Upper lobe of left lung (tissue), 6 donors: ENCODE results near the gene ARF3. TPM values are rescaled to one million over a fixed set of nuclear protein-coding genes. Genes with fewer than 3 reads are reported as not detected.

ENCODE experiments used
- ATAC-seq, 2 donors: fragments of 200-7000 bp; cut with Tn5 transposase; one replicate each; pipeline ENCODE4 v1.9.1; 2022; ENCODE audit warnings: mild to moderate bottlenecking in 2 of 2, moderate library complexity in 2 of 2; ENCODE audit not compliant: low FRiP score in 2 of 2
- DNase-seq, 2 donors: peaks; one replicate each; pipeline ENCODE4 v3.0.0-alpha.2; 2019 to 2020
- H3K27ac ChIP-seq, 4 donors: fragments of 200-600 bp; sonication (generic); one replicate each; pipeline ENCODE4 v1.5.1; 2016 to 2019
- H3K27me3 ChIP-seq, 4 donors: fragments of 200-600 bp; sonication (generic); one replicate each; pipeline ENCODE4 v1.5.1; 2017 to 2019
- H3K36me3 ChIP-seq, 4 donors: fragments of 200-600 bp; sonication (generic); one replicate each; pipeline ENCODE4 v1.5.1; 2016 to 2019
- H3K4me1 ChIP-seq, 4 donors: fragments of 200-600 bp; sonication (generic); one replicate each; pipeline ENCODE4 v1.5.1; 2018 to 2019
- H3K4me3 ChIP-seq, 4 donors: fragments of 200-600 bp; sonication (generic); one replicate each; pipeline ENCODE4 v1.5.1; 2017 to 2019; ENCODE audit warnings: mild to moderate bottlenecking in 2 of 4, moderate library complexity in 1 of 4
- H3K9me3 ChIP-seq, 4 donors: fragments of 200-600 bp; sonication (generic); one replicate each; pipeline ENCODE4 v1.5.1; 2018 to 2019
- CTCF ChIP-seq, 6 experiments: fragments of 450-650 bp in 4 of 6; fragments of 200-600 bp in 2 of 6; sonication (generic) in 2 of 6; IDR thresholded peaks; one replicate each; pipeline ENCODE4 v1.5.1; 2016 to 2019; ENCODE audit warnings: antibody characterized with exemption in 6 of 6
- EP300 ChIP-seq, 4 donors: sonication (generic); formaldehyde crosslinking; IDR thresholded peaks; one replicate each; pipeline ENCODE4 v1.5.1; 2017; ENCODE audit warnings: antibody characterized with exemption in 4 of 4, control low read depth in 2 of 4
- POLR2A ChIP-seq, 4 donors: fragments of 450-650 bp; IDR thresholded peaks; one replicate each; pipeline ENCODE4 v1.5.1; 2016 to 2017; ENCODE audit warnings: antibody characterized with exemption in 4 of 4, mild to moderate bottlenecking in 2 of 4
- POLR2AphosphoS5 ChIP-seq, 2 donors: sonication (generic); formaldehyde crosslinking; IDR thresholded peaks; one replicate each; pipeline ENCODE4 v1.5.1; 2017; ENCODE audit warnings: antibody characterized with exemption in 2 of 2
- WGBS, 2 donors: methylation state at CpG; one replicate each; pipeline ENCODE4 v1.1.5; 2017 to 2018; 5-methylcytosine and 5-hydroxymethylcytosine counted together
- total RNA-seq, 6 donors: library from RNA; depleted of rRNA in 4 of 6; stranded (reverse); fragments of >200 nt in 4 of 6; gene quantifications; one replicate each; pipeline versions ENCODE4 v1.1.0 to v1.2.1, GENCODE V29; 2016 to 2021
- donor health status: DM: no; HTN: no; CAD: no; lungs with moderate emphysema.
- donor health status: DM: no; HTN: yes; CAD: no; lungs with severe emphysema.

The ARF3 gene
- total RNA-seq, 6 donors from 2014 or later, result 67.4 to 178 (median 99.2) TPM

GRCh38 chr12:48907245-48907644 is 50.0 kb downstream of the ARF3 start:
- no peaks in the 10 kb centered on the region for H3K36me3 ChIP-seq
- no peaks in the 10 kb centered on the region for H3K27me3 ChIP-seq
- DNase-seq (no peak), ATAC-seq (no peak)
- no peak for TF ChIP-seq POLR2A (IDR thresholded peaks at IDR 0.05)
- no peak for TF ChIP-seq CTCF (IDR thresholded peaks at IDR 0.05)
- TF ChIP-seq EP300 (IDR thresholded peaks at IDR 0.05), result no peak
- no peak for TF ChIP-seq POLR2AphosphoS5 (IDR thresholded peaks at IDR 0.05)
- 56 to 64% methylated on average over 3 of the region's 3 CpGs for WGBS, 2 donors
- no peak overlapping the region for H3K4me3 ChIP-seq
- peaks cover 9 to 15% (median 11%) of the 10 kb centered on the region in 4 donors for H3K4me1 ChIP-seq
- no peak overlapping the region for H3K27ac ChIP-seq
- H3K9me3 ChIP-seq, result no peaks in the 10 kb centered on the region

- no peaks in the 10 kb centered on the region for H3K36me3 ChIP-seq
- peaks cover 9 to 15% (median 11%) of the 10 kb centered on the region in 4 donors for H3K4me1 ChIP-seq
- TF ChIP-seq POLR2A (IDR thresholded peaks at IDR 0.05) (no peak), CTCF (IDR thresholded peaks at IDR 0.05) (peak in 5 of 6 experiments; percentile 21 to 49 (median 44)), EP300 (IDR thresholded peaks at IDR 0.05) (no peak)
- ATAC-seq, result peak; percentile 86 to 93
- peak overlapping the region in 1 of 4 donors; percentile 6 for H3K27ac ChIP-seq
- no peaks in the 10 kb centered on the region for H3K9me3 ChIP-seq
- WGBS, 2 donors, result 3 to 4% methylated on average over 19 of the region's 19 CpGs
- H3K4me3 ChIP-seq, result peak overlapping the region in 3 of 4 donors; percentile 33 to 47 (median 42)
- H3K27me3 ChIP-seq, result no peaks in the 10 kb centered on the region
- DNase-seq, result peak in 1 of 2 donors; percentile 48
These were observed 53.3 kb downstream of the ARF3 start for GRCh38 chr12:48903982-48904411.

GRCh38 chr12:48903363-48903981 is 53.8 kb downstream of the ARF3 start:
- Histone ChIP-seq H3K4me1 (peaks cover 9 to 15% (median 11%) of the 10 kb centered on the region in 4 donors), H3K36me3 (no peaks in the 10 kb centered on the region), H3K27ac (no peak overlapping the region), H3K27me3 (no peaks in the 10 kb centered on the region), H3K4me3 (peak overlapping the region in 3 of 4 donors; percentile 33 to 47 (median 42)), H3K9me3 (no peaks in the 10 kb centered on the region)
- WGBS, 2 donors, result 55 to 59% methylated on average over 20 of the region's 20 CpGs
- DNase-seq, result peak in 1 of 2 donors; percentile 73
- ATAC-seq, result no peak
- TF ChIP-seq POLR2A (IDR thresholded peaks at IDR 0.05), result no peak
- peak in 2 of 4 donors; percentile 8 to 17 for TF ChIP-seq EP300 (IDR thresholded peaks at IDR 0.05)
- TF ChIP-seq CTCF (IDR thresholded peaks at IDR 0.05), result no peak
- peak in 1 of 2 donors; percentile 33 for TF ChIP-seq POLR2AphosphoS5 (IDR thresholded peaks at IDR 0.05)

- Histone ChIP-seq H3K36me3 (no peaks in the 10 kb centered on the region), H3K4me3 (no peak overlapping the region), H3K27ac (no peak overlapping the region), H3K27me3 (no peaks in the 10 kb centered on the region), H3K4me1 (peaks cover 9 to 15% (median 11%) of the 10 kb centered on the region in 4 donors), H3K9me3 (no peaks in the 10 kb centered on the region)
- TF ChIP-seq CTCF (IDR thresholded peaks at IDR 0.05) (no peak), POLR2AphosphoS5 (IDR thresholded peaks at IDR 0.05) (no peak), POLR2A (IDR thresholded peaks at IDR 0.05) (no peak), EP300 (IDR thresholded peaks at IDR 0.05) (no peak)
- WGBS, 2 donors, result 91 to 92% methylated on average over 2 of the region's 2 CpGs
- DNase-seq (no peak), ATAC-seq (no peak)
These were observed 56.0 kb downstream of the ARF3 start for GRCh38 chr12:48901278-48901677.

GRCh38 chr12:48899651-48900050 is 57.6 kb downstream of the ARF3 start:
- Histone ChIP-seq H3K27ac (no peak overlapping the region), H3K4me1 (peaks cover 9 to 15% (median 11%) of the 10 kb centered on the region in 4 donors), H3K36me3 (no peaks in the 10 kb centered on the region), H3K4me3 (no peak overlapping the region), H3K9me3 (no peaks in the 10 kb centered on the region), H3K27me3 (no peaks in the 10 kb centered on the region)
- ATAC-seq (no peak), DNase-seq (no peak)
- TF ChIP-seq CTCF (IDR thresholded peaks at IDR 0.05) (no peak), EP300 (IDR thresholded peaks at IDR 0.05) (no peak)
- 67 to 73% methylated on average over 2 of the region's 2 CpGs for WGBS, 2 donors
